ENCODE results near the gene VPREB3.
A peak's percentile ranks its signal among the peaks of the same experiment; 100 is the strongest.

VPREB3 gene

GRCh38 chr22:23801238-23801821, 47.1 kb upstream of the VPREB3 start:
- H3F3A ChIP-seq (ENCODE audit: insufficient read depth) = peaks cover 69% of the 10 kb centered on the region
- peaks cover 18% of the 10 kb centered on the region for H3K79me2 ChIP-seq (ENCODE audit: insufficient read depth, low read length)
- H3K4me2 ChIP-seq (ENCODE audit: low read depth, low read length, poor library complexity, severe bottlenecking) = peak overlapping the region; percentile 98
- H4K20me1 ChIP-seq (ENCODE audit: low read depth, low read length) = no peaks in the 10 kb centered on the region
- H3K9ac ChIP-seq (ENCODE audit: low read length) = peak overlapping the region; percentile 64
- H3K9me2 ChIP-seq (replicated peaks; ENCODE audit: insufficient read depth, low read length) = no peaks in the 10 kb centered on the region
- H3K4me3 ChIP-seq (ENCODE audit: insufficient read depth, low read length, poor library complexity, severe bottlenecking) = peak overlapping the region; percentile 9
- H3K27ac ChIP-seq (ENCODE audit: low read depth, low read length) = peak overlapping the region; percentile 96
- H3K9me3 ChIP-seq (ENCODE audit: insufficient read depth, low read length) = no peaks in the 10 kb centered on the region
- H3K36me3 ChIP-seq (ENCODE audit: low read length) = no peaks in the 10 kb centered on the region
- TF ChIP-seq EZH2phosphoT487 (conservative IDR thresholded peaks at IDR 0.05; ENCODE audit: low read length) = no peak
- TF ChIP-seq, protein P1, sequence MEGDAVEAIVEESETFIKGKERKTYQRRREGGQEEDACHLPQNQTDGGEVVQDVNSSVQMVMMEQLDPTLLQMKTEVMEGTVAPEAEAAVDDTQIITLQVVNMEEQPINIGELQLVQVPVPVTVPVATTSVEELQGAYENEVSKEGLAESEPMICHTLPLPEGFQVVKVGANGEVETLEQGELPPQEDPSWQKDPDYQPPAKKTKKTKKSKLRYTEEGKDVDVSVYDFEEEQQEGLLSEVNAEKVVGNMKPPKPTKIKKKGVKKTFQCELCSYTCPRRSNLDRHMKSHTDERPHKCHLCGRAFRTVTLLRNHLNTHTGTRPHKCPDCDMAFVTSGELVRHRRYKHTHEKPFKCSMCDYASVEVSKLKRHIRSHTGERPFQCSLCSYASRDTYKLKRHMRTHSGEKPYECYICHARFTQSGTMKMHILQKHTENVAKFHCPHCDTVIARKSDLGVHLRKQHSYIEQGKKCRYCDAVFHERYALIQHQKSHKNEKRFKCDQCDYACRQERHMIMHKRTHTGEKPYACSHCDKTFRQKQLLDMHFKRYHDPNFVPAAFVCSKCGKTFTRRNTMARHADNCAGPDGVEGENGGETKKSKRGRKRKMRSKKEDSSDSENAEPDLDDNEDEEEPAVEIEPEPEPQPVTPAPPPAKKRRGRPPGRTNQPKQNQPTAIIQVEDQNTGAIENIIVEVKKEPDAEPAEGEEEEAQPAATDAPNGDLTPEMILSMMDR (IDR thresholded peaks at IDR 0.05; ENCODE audit: insufficient read depth, low read length, poor library complexity, severe bottlenecking) = no peak
- H3K27me3 ChIP-seq (ENCODE audit: low read length) = no peaks in the 10 kb centered on the region
- H2AFZ ChIP-seq (ENCODE audit: low read depth, low read length, severe bottlenecking) = no peak overlapping the region

DNA sequence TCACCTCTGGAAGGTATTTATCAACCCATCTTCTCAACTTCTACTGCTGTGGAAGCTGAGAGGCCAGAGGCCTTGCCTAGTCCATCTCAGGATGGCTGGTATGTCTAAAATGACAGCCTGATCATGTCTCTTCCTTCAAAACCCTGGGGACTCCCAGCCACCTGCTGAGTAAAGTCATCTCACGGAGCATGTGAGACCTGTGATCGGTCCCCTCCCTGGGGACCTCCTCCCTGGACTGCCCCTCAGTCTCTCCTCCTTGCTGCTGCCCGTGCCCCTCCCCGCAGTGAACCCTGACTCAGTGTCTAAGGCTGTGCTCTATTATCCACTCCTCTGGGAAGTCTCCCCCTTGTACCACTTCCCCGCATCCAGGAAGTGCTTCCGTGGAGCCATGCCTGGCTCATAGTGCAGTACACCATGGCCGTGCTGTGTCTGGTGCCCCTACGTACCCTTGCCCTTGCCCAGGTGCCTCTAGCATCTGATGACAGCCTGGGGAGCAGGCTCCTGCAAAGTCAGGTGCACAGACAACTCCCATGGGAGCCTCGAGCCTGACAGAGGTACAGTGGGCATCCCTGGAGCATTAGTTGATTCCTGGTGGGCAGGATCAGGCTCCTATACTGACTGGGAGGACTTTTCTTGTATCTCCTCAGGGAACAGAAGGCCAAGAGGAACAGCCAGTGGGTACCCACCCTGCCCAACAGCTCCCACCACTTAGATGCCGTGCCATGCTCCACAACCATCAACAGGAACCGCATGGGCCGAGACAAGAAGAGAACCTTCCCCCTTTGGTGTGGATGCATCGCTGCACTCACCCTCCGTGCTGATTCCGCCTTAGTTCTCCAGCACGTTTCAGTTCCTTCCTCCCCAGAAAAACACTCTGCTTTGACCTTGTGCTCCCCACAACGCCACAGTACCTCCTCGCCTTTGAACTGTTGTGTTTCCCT, 46.3 kb upstream of the VPREB3 start:
- H2AFZ ChIP-seq (ENCODE audit: low read depth, low read length, severe bottlenecking) = no peak overlapping the region
- TF ChIP-seq, protein P1 (IDR thresholded peaks at IDR 0.05; ENCODE audit: insufficient read depth, low read length, poor library complexity, severe bottlenecking) = no peak
- TF ChIP-seq EZH2phosphoT487 (conservative IDR thresholded peaks at IDR 0.05; ENCODE audit: low read length) = no peak
- H3K79me2 ChIP-seq (ENCODE audit: insufficient read depth, low read length) = peaks cover 18% of the 10 kb centered on the region
- peak overlapping the region; percentile 98 for H3K4me2 ChIP-seq (ENCODE audit: low read depth, low read length, poor library complexity, severe bottlenecking)
- no peaks in the 10 kb centered on the region for H3K27me3 ChIP-seq (ENCODE audit: low read length)
- no peaks in the 10 kb centered on the region for H3K9me3 ChIP-seq (ENCODE audit: insufficient read depth, low read length)
- H4K20me1 ChIP-seq (ENCODE audit: low read depth, low read length) = no peaks in the 10 kb centered on the region
- no peaks in the 10 kb centered on the region for H3K9me2 ChIP-seq (replicated peaks; ENCODE audit: insufficient read depth, low read length)
- peaks cover 69% of the 10 kb centered on the region for H3F3A ChIP-seq (ENCODE audit: insufficient read depth)
- peak overlapping the region; percentile 64 for H3K9ac ChIP-seq (ENCODE audit: low read length)
- H3K27ac ChIP-seq (ENCODE audit: low read depth, low read length) = peak overlapping the region; percentile 96
- no peaks in the 10 kb centered on the region for H3K36me3 ChIP-seq (ENCODE audit: low read length)
- H3K4me3 ChIP-seq (ENCODE audit: insufficient read depth, low read length, poor library complexity, severe bottlenecking) = peak overlapping the region; percentile 9

- no peak for TF ChIP-seq EZH2phosphoT487 (conservative IDR thresholded peaks at IDR 0.05; ENCODE audit: low read length)
- TF ChIP-seq, protein P1 (IDR thresholded peaks at IDR 0.05; ENCODE audit: insufficient read depth, low read length, poor library complexity, severe bottlenecking) = no peak
- H3K36me3 ChIP-seq (ENCODE audit: low read length) = peaks cover 9% of the 10 kb centered on the region; the same call in 1 of the 2 replicates
These were observed 42.2 kb upstream of the VPREB3 start for GRCh38 chr22:23796461-23796860.

More at GRCh38 chr22:23796461-23796860, 42.2 kb upstream of the VPREB3 start:
- Histone ChIP-seq H3K4me3 (ENCODE audit: insufficient read depth, low read length, poor library complexity, severe bottlenecking) (no peak overlapping the region), H3K27me3 (ENCODE audit: low read length) (no peaks in the 10 kb centered on the region), H3K9me3 (ENCODE audit: insufficient read depth, low read length) (no peaks in the 10 kb centered on the region), H3K27ac (ENCODE audit: low read depth, low read length) (peak overlapping the region; percentile 22; the same call in 1 of the 2 replicates), H3F3A (ENCODE audit: insufficient read depth) (peaks cover 49% of the 10 kb centered on the region), H4K20me1 (ENCODE audit: low read depth, low read length) (no peaks in the 10 kb centered on the region; the same call in 1 of the 2 replicates), H3K9ac (ENCODE audit: low read length) (no peak overlapping the region), H3K79me2 (ENCODE audit: insufficient read depth, low read length) (peaks cover 14% of the 10 kb centered on the region), H2AFZ (ENCODE audit: low read depth, low read length, severe bottlenecking) (no peak overlapping the region), H3K4me2 (ENCODE audit: low read depth, low read length, poor library complexity, severe bottlenecking) (no peak overlapping the region), H3K9me2 (replicated peaks; ENCODE audit: insufficient read depth, low read length) (no peaks in the 10 kb centered on the region)
